ENCODE results near the gene RCE1.

Gene RCE1

GRCh38 chr11:66851698-66852465 lies 8.6 kb downstream of the RCE1 start:
- H3K27ac ChIP-seq (ENCODE audit: low read depth, low read length): no peak overlapping the region
- no peak overlapping the region for H3K4me3 ChIP-seq (ENCODE audit: low read depth, low read length)
- H3K4me1 ChIP-seq (ENCODE audit: control insufficient read depth, insufficient read depth, low read length): peaks cover 4% of the 10 kb centered on the region
- H3K9ac ChIP-seq (ENCODE audit: low read depth, low read length): no peak overlapping the region
- H3K9me3 ChIP-seq (ENCODE audit: control insufficient read depth, insufficient read depth, low read length): no peaks in the 10 kb centered on the region
- peaks cover 24% of the 10 kb centered on the region for H3K36me3 ChIP-seq (ENCODE audit: control insufficient read depth, insufficient read depth, low read length)
- H3K27me3 ChIP-seq (ENCODE audit: control insufficient read depth, insufficient read depth, low read length): no peaks in the 10 kb centered on the region

DNA sequence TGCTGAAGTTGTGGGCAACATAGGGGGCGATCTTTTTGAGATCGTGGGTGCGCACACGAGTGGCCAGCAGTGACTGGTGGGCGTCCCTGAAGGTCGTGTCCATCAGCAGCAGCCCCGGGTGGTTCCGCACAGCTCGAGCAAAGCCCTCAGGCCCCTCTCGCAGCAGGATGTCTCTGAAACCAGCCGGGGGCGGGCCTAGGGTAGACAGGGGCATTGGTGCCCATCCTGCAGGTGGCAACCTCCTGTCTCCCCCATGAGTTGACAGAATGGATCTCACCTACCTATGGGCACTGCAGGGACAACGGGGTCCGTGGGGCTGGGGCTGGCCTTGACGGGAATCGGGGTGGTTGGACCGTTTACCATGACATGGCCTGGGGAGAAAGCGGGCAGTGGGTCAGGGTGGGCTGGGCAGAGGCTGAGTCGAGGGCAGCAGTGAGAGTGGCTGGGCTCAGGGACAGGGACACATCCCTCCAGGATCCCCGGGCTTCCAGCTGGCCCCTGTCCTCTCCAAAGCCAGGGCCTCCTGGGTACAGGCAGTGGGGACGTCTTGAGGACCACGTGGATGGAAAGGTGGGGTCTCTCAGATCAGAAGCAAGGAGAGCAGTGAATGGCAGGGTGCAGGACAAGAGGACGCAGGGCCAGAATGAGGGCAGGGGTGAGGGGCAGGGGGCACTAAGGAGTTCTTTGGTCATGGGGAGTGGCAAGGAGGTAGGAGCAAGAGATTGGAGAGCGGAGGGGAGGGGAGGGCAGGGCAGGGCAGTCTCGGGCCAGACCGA lies 9.4 kb downstream of the RCE1 start:
- Histone ChIP-seq H3K36me3 (ENCODE audit: control insufficient read depth, insufficient read depth, low read length) (peaks cover 20% of the 10 kb centered on the region), H3K4me1 (ENCODE audit: control insufficient read depth, insufficient read depth, low read length) (peaks cover 4% of the 10 kb centered on the region), H3K4me3 (ENCODE audit: low read depth, low read length) (no peak overlapping the region), H3K9ac (ENCODE audit: low read depth, low read length) (no peak overlapping the region), H3K9me3 (ENCODE audit: control insufficient read depth, insufficient read depth, low read length) (no peaks in the 10 kb centered on the region), H3K27ac (ENCODE audit: low read depth, low read length) (no peak overlapping the region), H3K27me3 (ENCODE audit: control insufficient read depth, insufficient read depth, low read length) (no peaks in the 10 kb centered on the region)

- Histone ChIP-seq H3K9ac (ENCODE audit: low read depth, low read length) (no peak overlapping the region), H3K9me3 (ENCODE audit: control insufficient read depth, insufficient read depth, low read length) (no peaks in the 10 kb centered on the region), H3K36me3 (ENCODE audit: control insufficient read depth, insufficient read depth, low read length) (peaks cover 11% of the 10 kb centered on the region), H3K4me3 (ENCODE audit: low read depth, low read length) (no peak overlapping the region), H3K4me1 (ENCODE audit: control insufficient read depth, insufficient read depth, low read length) (peaks cover 4% of the 10 kb centered on the region), H3K27me3 (ENCODE audit: control insufficient read depth, insufficient read depth, low read length) (no peaks in the 10 kb centered on the region), H3K27ac (ENCODE audit: low read depth, low read length) (no peak overlapping the region)
These were observed 10.3 kb downstream of the RCE1 start for GRCh38 chr11:66853242-66854229.

DNA sequence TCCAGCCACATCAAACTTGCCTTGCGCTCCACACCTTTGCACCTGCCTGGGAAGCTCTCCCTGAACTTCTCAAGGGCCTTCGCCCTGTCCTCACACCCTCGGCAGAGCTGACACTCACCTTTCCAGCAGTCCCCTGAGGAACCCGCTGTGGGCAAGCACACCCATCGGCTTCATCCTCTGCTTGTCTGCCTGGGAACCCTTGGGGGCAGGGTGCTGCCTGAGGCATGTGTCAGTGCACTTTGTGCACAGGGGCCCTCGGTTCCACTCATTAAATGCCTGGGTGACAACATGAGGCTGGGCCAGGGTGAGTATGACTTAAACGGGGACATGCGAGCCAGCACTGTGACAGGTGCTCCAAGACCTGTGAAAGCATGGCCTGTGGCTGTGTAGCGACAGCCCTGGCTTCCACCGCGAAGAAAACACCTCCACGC lies 11.0 kb downstream of the RCE1 start:
- Histone ChIP-seq H3K9me3 (ENCODE audit: control insufficient read depth, insufficient read depth, low read length) (no peaks in the 10 kb centered on the region), H3K27me3 (ENCODE audit: control insufficient read depth, insufficient read depth, low read length) (no peaks in the 10 kb centered on the region), H3K9ac (ENCODE audit: low read depth, low read length) (no peak overlapping the region), H3K4me1 (ENCODE audit: control insufficient read depth, insufficient read depth, low read length) (peaks cover 4% of the 10 kb centered on the region), H3K36me3 (ENCODE audit: control insufficient read depth, insufficient read depth, low read length) (peaks cover 11% of the 10 kb centered on the region; the same call in 1 of the 2 replicates), H3K27ac (ENCODE audit: low read depth, low read length) (no peak overlapping the region), H3K4me3 (ENCODE audit: low read depth, low read length) (no peak overlapping the region)

- H3K9ac ChIP-seq (ENCODE audit: low read depth, low read length): no peak overlapping the region
These were observed 11.5 kb downstream of the RCE1 start for GRCh38 chr11:66854729-66855211.

GRCh38 chr11:66855574-66856495 lies 12.6 kb downstream of the RCE1 start:
- peak overlapping the region; percentile 71 for H3K9ac ChIP-seq (ENCODE audit: low read depth, low read length)
- peak overlapping the region; percentile 93 for H3K4me3 ChIP-seq (ENCODE audit: low read depth, low read length)
- peaks cover 11% of the 10 kb centered on the region for H3K36me3 ChIP-seq (ENCODE audit: control insufficient read depth, insufficient read depth, low read length)
- H3K27ac ChIP-seq (ENCODE audit: low read depth, low read length): peak overlapping the region; percentile 93
- H3K9me3 ChIP-seq (ENCODE audit: control insufficient read depth, insufficient read depth, low read length): no peaks in the 10 kb centered on the region
- H3K27me3 ChIP-seq (ENCODE audit: control insufficient read depth, insufficient read depth, low read length): no peaks in the 10 kb centered on the region
- H3K4me1 ChIP-seq (ENCODE audit: control insufficient read depth, insufficient read depth, low read length): peaks cover 4% of the 10 kb centered on the region

More at GRCh38 chr11:66854729-66855211, 11.5 kb downstream of the RCE1 start:
- Histone ChIP-seq H3K27me3 (ENCODE audit: control insufficient read depth, insufficient read depth, low read length) (no peaks in the 10 kb centered on the region), H3K36me3 (ENCODE audit: control insufficient read depth, insufficient read depth, low read length) (peaks cover 11% of the 10 kb centered on the region), H3K27ac (ENCODE audit: low read depth, low read length) (no peak overlapping the region), H3K9me3 (ENCODE audit: control insufficient read depth, insufficient read depth, low read length) (no peaks in the 10 kb centered on the region), H3K4me3 (ENCODE audit: low read depth, low read length) (no peak overlapping the region), H3K4me1 (ENCODE audit: control insufficient read depth, insufficient read depth, low read length) (peaks cover 4% of the 10 kb centered on the region)

DNA sequence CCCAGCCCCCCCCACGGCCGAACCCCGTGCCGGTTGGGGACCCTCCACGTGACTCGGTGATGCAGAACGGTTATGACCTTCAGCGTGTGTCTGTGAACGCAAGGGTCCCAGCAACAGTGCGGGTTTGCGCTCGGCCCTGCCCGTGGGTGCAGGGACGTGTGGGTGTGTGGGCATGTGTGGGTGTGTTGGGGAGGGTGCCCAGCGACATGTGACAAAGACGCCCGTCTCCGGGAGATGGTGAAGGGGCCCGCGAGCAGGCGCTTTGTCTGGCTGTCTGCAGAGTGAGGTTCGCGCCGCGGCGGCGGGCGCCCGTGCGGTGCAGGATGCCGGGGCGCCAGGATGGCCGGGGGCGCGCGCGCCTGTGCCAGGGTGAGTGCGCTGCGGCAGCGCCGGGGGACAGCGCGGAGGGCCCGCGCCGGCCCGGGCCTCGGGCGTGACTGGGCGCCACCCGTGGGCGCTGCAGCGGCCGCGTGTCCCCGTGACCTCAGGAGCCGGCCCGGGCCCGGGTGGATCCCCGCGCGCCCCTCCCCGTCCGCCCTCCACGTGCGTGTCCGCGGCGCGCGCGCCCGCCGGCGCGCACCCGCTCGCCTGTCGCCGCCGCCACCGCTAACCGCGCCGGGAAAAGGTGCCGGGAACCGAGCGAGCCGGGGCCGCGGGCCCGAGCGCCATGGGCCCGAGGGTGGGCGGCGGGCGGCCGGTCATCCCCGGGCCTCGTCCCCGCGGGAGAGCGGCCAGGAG lies 13.4 kb downstream of the RCE1 start, which contains the start of gene LRFN4:
Gene LRFN4 (plus strand): TSS at position 569 of the 738 bp plus-strand sequence. CDS start 681 bp downstream, outside the sequence.
- Histone ChIP-seq H3K4me1 (ENCODE audit: control insufficient read depth, insufficient read depth, low read length) (peaks cover 4% of the 10 kb centered on the region), H3K27ac (ENCODE audit: low read depth, low read length) (peak within 1 kb of the TSS; percentile 93), H3K9ac (ENCODE audit: low read depth, low read length) (peak within 1 kb of the TSS; percentile 81), H3K27me3 (ENCODE audit: control insufficient read depth, insufficient read depth, low read length) (no peaks in the 10 kb centered on the region), H3K4me3 (ENCODE audit: low read depth, low read length) (peak within 1 kb of the TSS; percentile 93), H3K36me3 (ENCODE audit: control insufficient read depth, insufficient read depth, low read length) (peaks cover 11% of the 10 kb centered on the region), H3K9me3 (ENCODE audit: control insufficient read depth, insufficient read depth, low read length) (no peaks in the 10 kb centered on the region)

GRCh38 chr11:66857234-66857926 lies 14.1 kb downstream of the RCE1 start:
- H3K4me3 ChIP-seq (ENCODE audit: low read depth, low read length): peak overlapping the region; percentile 93
- H3K9me3 ChIP-seq (ENCODE audit: control insufficient read depth, insufficient read depth, low read length): no peaks in the 10 kb centered on the region
- peak overlapping the region; percentile 81; the same call in 1 of the 2 replicates for H3K9ac ChIP-seq (ENCODE audit: low read depth, low read length)
- peaks cover 4% of the 10 kb centered on the region for H3K4me1 ChIP-seq (ENCODE audit: control insufficient read depth, insufficient read depth, low read length)
- H3K27me3 ChIP-seq (ENCODE audit: control insufficient read depth, insufficient read depth, low read length): no peaks in the 10 kb centered on the region
- H3K36me3 ChIP-seq (ENCODE audit: control insufficient read depth, insufficient read depth, low read length): peaks cover 11% of the 10 kb centered on the region
- H3K27ac ChIP-seq (ENCODE audit: low read depth, low read length): peak overlapping the region; percentile 35

- H3K9ac ChIP-seq (ENCODE audit: low read depth, low read length): no peak overlapping the region
These were observed 14.6 kb downstream of the RCE1 start for GRCh38 chr11:66857927-66858185.

More at GRCh38 chr11:66857927-66858185, 14.6 kb downstream of the RCE1 start:
- Histone ChIP-seq H3K4me3 (ENCODE audit: low read depth, low read length) (peak overlapping the region; percentile 93), H3K4me1 (ENCODE audit: control insufficient read depth, insufficient read depth, low read length) (peaks cover 4% of the 10 kb centered on the region), H3K9me3 (ENCODE audit: control insufficient read depth, insufficient read depth, low read length) (no peaks in the 10 kb centered on the region), H3K27me3 (ENCODE audit: control insufficient read depth, insufficient read depth, low read length) (no peaks in the 10 kb centered on the region), H3K36me3 (ENCODE audit: control insufficient read depth, insufficient read depth, low read length) (peaks cover 11% of the 10 kb centered on the region), H3K27ac (ENCODE audit: low read depth, low read length) (peak overlapping the region; percentile 35)

Data from HUES48 (cell line).